ENCODE data around the gene BIN1.

The BIN1 gene

GRCh38 chr2:127020536-127020935 is 86.4 kb downstream of the BIN1 start:
- no peak for DNase-seq (ENCODE audit: low spot score)

GRCh38 chr2:127017548-127017947 is 89.4 kb downstream of the BIN1 start:
- no peak for DNase-seq (ENCODE audit: low spot score)

- DNase-seq (ENCODE audit: low spot score): no peak
Measured at GRCh38 chr2:127016329-127016728, 90.6 kb downstream of the BIN1 start.

- no peak for DNase-seq (ENCODE audit: low spot score)
Measured at GRCh38 chr2:127015106-127015910, 91.6 kb downstream of the BIN1 start.

DNA sequence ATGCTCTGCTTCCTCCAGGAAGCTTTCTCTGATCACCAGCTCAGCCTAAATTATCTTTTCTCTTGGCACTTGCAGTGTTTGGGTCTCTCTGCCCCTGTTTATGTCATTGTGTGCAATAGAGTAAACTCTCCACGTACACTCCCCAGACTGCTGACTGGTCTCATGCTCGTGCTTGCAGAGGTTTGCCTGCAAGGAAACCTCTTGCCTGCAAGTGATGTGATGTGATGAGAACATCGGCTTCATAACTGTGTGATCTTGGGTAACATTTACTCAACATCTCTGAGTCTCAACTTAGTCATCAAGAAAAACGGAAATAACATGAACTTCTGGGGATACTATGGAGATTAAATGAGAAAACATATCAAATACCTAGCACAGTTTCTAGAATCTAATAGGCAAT is 92.3 kb downstream of the BIN1 start:
- DNase-seq (ENCODE audit: low spot score): no peak

GRCh38 chr2:127014224-127014623 is 92.7 kb downstream of the BIN1 start:
- no peak for DNase-seq (ENCODE audit: low spot score)

DNA sequence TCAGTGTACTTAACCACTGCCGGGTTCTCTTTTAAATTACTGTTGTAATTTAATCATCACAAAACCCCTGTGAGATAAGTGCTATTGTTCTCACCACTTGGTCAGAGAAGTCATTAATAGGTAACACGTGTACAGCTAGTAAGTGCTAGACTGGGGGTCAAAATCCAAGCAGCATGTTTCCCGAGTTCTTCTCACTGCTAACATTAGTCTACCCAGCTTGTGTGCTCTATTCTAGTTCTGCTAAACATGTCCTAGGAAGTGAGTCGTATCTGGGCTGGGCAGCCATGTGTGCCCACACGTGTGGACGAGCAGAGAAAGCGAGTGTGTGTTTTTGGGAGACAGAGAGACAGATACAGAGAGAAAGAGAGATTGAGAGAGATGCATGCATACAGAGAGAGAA is 94.1 kb downstream of the BIN1 start:
- no peak for DNase-seq (ENCODE audit: low spot score)

- no peak for DNase-seq (ENCODE audit: low spot score)
Measured at GRCh38 chr2:127012215-127012614, 94.7 kb downstream of the BIN1 start.

DNA sequence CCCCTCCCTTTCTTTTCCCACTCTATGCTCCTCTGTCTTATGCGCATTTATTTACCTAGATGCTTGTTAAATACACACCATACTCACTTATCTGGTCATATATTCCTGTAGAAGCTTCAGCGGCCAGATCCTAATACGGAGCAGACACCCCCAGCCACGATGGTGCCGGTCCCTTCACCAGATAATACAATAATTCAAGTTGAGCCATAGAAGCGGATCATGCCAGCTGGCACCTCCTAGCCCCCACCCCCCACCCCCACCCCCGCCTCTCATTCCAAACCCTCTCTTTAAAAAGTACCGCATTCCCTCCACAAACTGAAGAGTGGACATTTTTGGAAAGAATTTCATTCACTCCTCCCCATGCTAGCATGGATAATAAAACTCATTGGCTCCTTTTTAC is 95.2 kb downstream of the BIN1 start:
- DNase-seq (ENCODE audit: low spot score): no peak

GRCh38 chr2:127011231-127011661 is 95.7 kb downstream of the BIN1 start:
- no peak for DNase-seq (ENCODE audit: low spot score)

- no peak for DNase-seq (ENCODE audit: low spot score)
Measured at GRCh38 chr2:127008265-127009015, 98.5 kb downstream of the BIN1 start.

GRCh38 chr2:127007652-127008051 is 99.3 kb downstream of the BIN1 start:
- no peak for DNase-seq (ENCODE audit: low spot score)

DNA sequence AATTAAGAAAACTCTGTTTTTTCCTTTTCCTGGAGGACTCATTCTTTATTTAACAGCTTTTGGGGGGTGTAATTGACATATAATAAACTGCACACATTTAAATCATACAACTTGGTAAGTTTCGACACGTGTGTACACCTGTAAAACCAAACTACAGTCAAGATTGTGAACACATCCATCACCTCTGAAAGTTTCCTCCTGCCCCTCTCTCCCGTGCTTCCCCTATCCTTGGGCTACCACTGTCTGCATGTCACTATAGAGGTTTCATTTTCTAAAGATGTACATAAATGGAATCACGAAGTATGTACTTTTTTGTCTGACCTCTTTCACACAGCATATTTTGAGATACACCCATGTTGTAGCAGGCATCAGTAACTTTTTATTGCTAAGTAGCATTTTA is 100.0 kb downstream of the BIN1 start:
- no peak for DNase-seq (ENCODE audit: low spot score)

DNA sequence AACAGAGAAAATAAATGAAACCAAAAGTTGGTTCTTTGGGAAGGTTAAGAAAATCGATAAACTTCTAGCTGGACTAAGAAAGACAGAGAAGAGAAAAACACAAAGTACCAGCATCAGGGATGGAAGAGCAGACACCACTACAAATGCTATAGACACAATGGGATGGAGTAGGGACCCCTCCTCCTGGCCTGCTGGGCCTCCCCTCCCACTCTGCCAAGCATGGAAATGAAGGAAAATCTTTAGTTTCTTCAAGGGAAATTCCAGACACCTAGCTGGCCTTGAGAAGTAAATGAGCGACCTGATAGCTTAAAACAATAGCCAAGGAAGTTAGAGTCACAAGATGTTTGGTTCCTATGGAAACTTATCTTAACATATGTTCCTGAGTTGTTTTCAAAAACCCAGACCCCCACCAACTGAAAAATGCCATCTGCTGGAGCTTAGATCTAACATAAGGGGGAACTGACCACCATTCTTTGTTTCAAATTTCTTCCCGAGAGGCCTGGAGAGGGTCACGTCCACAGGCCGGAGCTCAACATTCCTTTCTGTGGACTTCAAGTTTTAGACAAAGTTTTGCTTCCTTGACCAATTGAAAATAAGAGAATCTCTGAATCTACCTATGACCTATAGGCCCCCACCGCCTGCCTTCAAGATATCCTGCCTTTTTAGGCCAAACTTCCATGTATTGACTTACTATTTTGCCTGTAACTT is 101.9 kb downstream of the BIN1 start:
- no peak for DNase-seq (ENCODE audit: low spot score)

DNA sequence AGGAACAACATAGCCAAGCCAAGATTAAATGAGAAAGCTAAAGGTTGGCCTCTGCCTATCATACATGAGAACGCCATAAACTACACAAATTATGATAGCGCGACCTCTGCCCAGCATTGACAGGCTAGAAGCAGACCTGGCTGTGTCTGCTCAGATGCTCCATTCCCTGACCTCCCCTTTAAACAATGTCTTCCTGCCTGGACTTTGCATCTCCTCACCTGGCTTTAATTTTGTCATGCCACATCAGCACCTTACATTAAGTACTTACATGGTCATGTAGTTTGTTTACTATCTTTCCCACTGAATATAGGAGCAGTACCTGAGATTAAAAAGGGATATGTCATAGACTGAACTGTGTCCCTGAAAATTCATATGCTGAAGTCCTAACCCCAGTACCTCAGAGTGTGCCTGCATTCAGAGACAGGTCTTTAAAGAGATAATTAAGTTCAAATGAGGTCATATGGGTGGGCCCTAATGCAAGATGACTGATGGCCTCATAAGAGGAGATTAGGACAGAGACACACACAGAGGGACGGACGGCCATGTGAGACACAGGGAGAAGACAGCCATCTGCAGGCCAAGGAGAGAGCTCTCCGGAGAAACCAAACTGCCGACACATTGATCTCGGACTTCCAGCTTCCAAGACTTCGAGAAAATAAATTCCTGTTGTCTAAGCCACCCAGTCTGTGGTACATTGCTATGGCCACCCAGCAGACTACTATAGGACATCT is 103.7 kb downstream of the BIN1 start:
- no peak for DNase-seq (ENCODE audit: low spot score)

GRCh38 chr2:127001751-127002150 is 105.2 kb downstream of the BIN1 start:
- no peak for DNase-seq (ENCODE audit: low spot score)

GRCh38 chr2:127000937-127001336 is 106.0 kb downstream of the BIN1 start:
- no peak for DNase-seq (ENCODE audit: low spot score)

- DNase-seq (ENCODE audit: low spot score): no peak
Measured at GRCh38 chr2:127000194-127000593, 106.8 kb downstream of the BIN1 start.

DNA sequence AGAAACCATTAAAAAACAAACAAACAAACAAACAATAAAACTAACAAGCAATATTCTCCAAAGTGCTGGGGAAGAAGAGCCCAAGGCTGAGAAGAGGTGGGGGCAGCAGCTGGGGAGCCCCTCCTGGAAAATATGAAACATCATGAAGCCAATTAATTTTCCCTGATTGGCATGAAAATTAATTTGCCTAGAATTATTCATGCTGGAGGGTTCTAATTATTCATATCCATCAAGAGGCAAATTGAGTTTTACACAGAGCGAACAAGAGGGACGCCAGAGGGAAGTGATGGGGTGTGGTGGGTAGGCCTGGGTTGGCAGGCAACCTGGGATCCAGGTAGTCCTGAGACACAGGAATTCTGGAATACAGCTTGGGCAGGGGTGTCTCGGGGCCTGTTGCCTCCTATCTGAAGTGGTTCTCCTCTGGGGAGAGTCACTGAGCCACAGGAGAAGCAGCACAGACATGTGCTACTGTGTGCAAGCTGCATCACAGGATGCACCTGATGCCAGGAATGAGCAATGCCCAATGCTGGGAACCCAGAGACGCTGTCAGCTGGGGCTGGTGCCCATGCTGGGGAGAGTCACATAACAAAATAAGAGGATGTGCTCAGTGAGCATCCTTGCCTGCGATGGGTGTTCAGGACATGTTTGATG is 107.7 kb downstream of the BIN1 start:
- no peak for DNase-seq (ENCODE audit: low spot score)

DNA sequence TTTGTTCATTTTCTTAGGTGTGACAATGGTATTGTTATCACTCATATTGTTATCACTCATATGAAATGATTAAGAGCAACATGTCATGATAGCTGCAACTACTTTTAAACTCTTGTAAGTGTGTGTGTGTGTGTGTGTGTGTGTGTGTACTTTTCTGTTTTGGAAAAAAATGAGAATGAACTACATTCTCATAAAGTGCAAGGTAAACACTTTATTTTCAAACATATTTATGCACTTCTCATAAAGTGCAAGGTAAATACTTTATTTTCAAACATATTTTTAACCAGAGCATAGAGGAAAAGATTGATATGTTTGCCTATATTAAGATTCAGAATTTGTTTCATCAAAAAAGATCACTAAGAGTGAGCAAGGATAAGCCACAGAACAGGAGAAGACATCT is 108.5 kb downstream of the BIN1 start:
- no peak for DNase-seq (ENCODE audit: low spot score)

All from iPS-NIHi11 (cell line).